Mesenchymal stem cell (in vitro differentiated cells and primary cell): ENCODE data around the gene FRMD4B.

Source experiments
- DNase-seq: peaks from one replicate; pipeline ENCODE4 v3.0.0-alpha.2; 2013
- H2AFZ ChIP-seq: one replicate; pipeline ENCODE4 v1.6.1; 2013; ENCODE audit warnings: low read depth, mild to moderate bottlenecking, control low read depth, inconsistent platforms, low read length, moderate library complexity
- H2AK5ac ChIP-seq: 2 replicates; pipeline ENCODE4 v1.6.1; 2013; ENCODE audit warnings: low read length, moderate library complexity, mild to moderate bottlenecking, inconsistent platforms; ENCODE audit not compliant: severe bottlenecking
- H2BK120ac ChIP-seq: one replicate; pipeline ENCODE4 v1.6.1; 2013; ENCODE audit warnings: low read depth, mild to moderate bottlenecking, inconsistent platforms, low read length, moderate library complexity
- H2BK12ac ChIP-seq, 2 experiments: one replicate each; pipeline ENCODE4 v1.6.1; 2013; ENCODE audit warnings: inconsistent platforms in 2 of 2, low read length in 2 of 2, mild to moderate bottlenecking in 2 of 2, moderate library complexity in 2 of 2, control low read depth in 1 of 2
- H2BK15ac ChIP-seq: one replicate; pipeline ENCODE4 v1.6.1; 2013; ENCODE audit warnings: mild to moderate bottlenecking, low read depth, inconsistent platforms; ENCODE audit not compliant: poor library complexity, severe bottlenecking
- H2BK5ac ChIP-seq: 2 replicates; pipeline ENCODE4 v1.6.1; 2013; ENCODE audit warnings: low read depth, mild to moderate bottlenecking, low read length, control low read depth, inconsistent platforms; ENCODE audit not compliant: poor library complexity, severe bottlenecking
- H3K14ac ChIP-seq, 2 experiments: one replicate each; pipeline ENCODE4 v1.6.1; 2013; ENCODE audit warnings: inconsistent platforms in 2 of 2, low read length in 2 of 2, control low read depth in 1 of 2, mild to moderate bottlenecking in 1 of 2, moderate library complexity in 1 of 2
- H3K18ac ChIP-seq, 2 experiments: one replicate each; pipeline ENCODE4 v1.6.1; 2013; ENCODE audit warnings: inconsistent platforms in 2 of 2, low read length in 2 of 2, control low read depth in 1 of 2, low read depth in 1 of 2, mild to moderate bottlenecking in 1 of 2
- H3K23ac ChIP-seq, 2 experiments: one replicate each; pipeline ENCODE4 v1.6.1; 2013; ENCODE audit warnings: inconsistent platforms in 2 of 2, low read length in 2 of 2, mild to moderate bottlenecking in 2 of 2, moderate library complexity in 2 of 2, control low read depth in 1 of 2
- H3K27ac ChIP-seq: 2 replicates; pipeline ENCODE4 v1.5.1; 2013; ENCODE audit warnings: mild to moderate bottlenecking, moderate library complexity, low read length, control low read depth, inconsistent platforms; ENCODE audit not compliant: poor library complexity, severe bottlenecking
- H3K27me3 ChIP-seq, 2 experiments: 2 replicates each; pipeline versions ENCODE4 v1.6.1 to v1.7.0; 2013; ENCODE audit warnings: low read length in 2 of 2, mild to moderate bottlenecking in 2 of 2, moderate library complexity in 2 of 2, control low read depth in 1 of 2, inconsistent platforms in 1 of 2; ENCODE audit not compliant: control insufficient read depth in 1 of 2, insufficient read depth in 1 of 2
- H3K36me3 ChIP-seq, 2 experiments: 2 replicates each; pipeline versions ENCODE4 v1.6.1 to v1.7.0; 2013; ENCODE audit warnings: low read length in 2 of 2, control low read depth in 1 of 2, inconsistent platforms in 1 of 2, low read depth in 1 of 2, mild to moderate bottlenecking in 1 of 2; ENCODE audit not compliant: insufficient read depth in 2 of 2, control insufficient read depth in 1 of 2
- H3K4ac ChIP-seq, 2 experiments: one replicate each; pipeline ENCODE4 v1.6.1; 2013; ENCODE audit warnings: inconsistent platforms in 2 of 2, low read length in 2 of 2, mild to moderate bottlenecking in 2 of 2, moderate library complexity in 2 of 2, control low read depth in 1 of 2, low read depth in 1 of 2
- H3K4me1 ChIP-seq: 2 replicates; pipeline ENCODE4 v1.6.1; 2013; ENCODE audit warnings: low read depth, low read length, control low read depth; ENCODE audit not compliant: control insufficient read depth, insufficient read depth
- H3K4me2 ChIP-seq: 2 replicates; pipeline ENCODE4 v1.6.1; 2013; ENCODE audit warnings: low read length, mild to moderate bottlenecking, inconsistent platforms; ENCODE audit not compliant: poor library complexity, severe bottlenecking
- H3K4me3 ChIP-seq, 2 experiments: 2 replicates each; pipeline versions ENCODE4 v1.5.1 to v1.7.0; 2013; ENCODE audit warnings: low read length in 2 of 2, mild to moderate bottlenecking in 2 of 2, control low read depth in 1 of 2, low read depth in 1 of 2; ENCODE audit not compliant: insufficient read depth in 1 of 2
- H3K79me1 ChIP-seq: replicated peaks from 2 replicates; pipeline ENCODE4 v1.6.1; 2013; ENCODE audit warnings: mild to moderate bottlenecking, control low read depth, low read length, inconsistent platforms; ENCODE audit not compliant: poor library complexity, severe bottlenecking
- H3K9ac ChIP-seq: 2 replicates; pipeline ENCODE4 v1.7.0; 2013; ENCODE audit warnings: mild to moderate bottlenecking, low read length, moderate library complexity
- H3K9me3 ChIP-seq: 2 replicates; pipeline ENCODE4 v1.7.0; 2013; ENCODE audit warnings: mild to moderate bottlenecking, low read length; ENCODE audit not compliant: control insufficient read depth
- H4K8ac ChIP-seq: one replicate; pipeline ENCODE4 v1.6.1; 2013; ENCODE audit warnings: inconsistent platforms, mild to moderate bottlenecking, low read length, moderate library complexity
- H4K91ac ChIP-seq: one replicate; pipeline ENCODE4 v1.6.1; 2013; ENCODE audit warnings: mild to moderate bottlenecking, low read length, inconsistent platforms
- WGBS: methylation state at CpG from one replicate; pipeline ENCODE4 v1.1.7; 2013; ENCODE audit warnings: mixed read lengths; 5-methylcytosine and 5-hydroxymethylcytosine counted together

The FRMD4B gene

GRCh38 chr3:69252631-69253030, 133.3 kb downstream of the FRMD4B start:
- no peak overlapping the region for H3K18ac ChIP-seq
- no peak overlapping the region for H3K9ac ChIP-seq
- H3K36me3 ChIP-seq: no peaks in the 10 kb centered on the region
- no peaks in the 10 kb centered on the region for H3K9me3 ChIP-seq
- H3K4ac ChIP-seq: no peak overlapping the region
- H3K4me1 ChIP-seq: peaks cover 4% of the 10 kb centered on the region
- no peak for DNase-seq
- no peak overlapping the region for H4K91ac ChIP-seq
- H2BK15ac ChIP-seq: no peak overlapping the region
- no peak overlapping the region for H2BK12ac ChIP-seq
- H3K27me3 ChIP-seq: peaks cover 0 to 21% of the 10 kb centered on the region in 2 experiments
- peak overlapping the region; percentile 87 for H2AK5ac ChIP-seq
- no peak overlapping the region for H2BK5ac ChIP-seq
- H3K23ac ChIP-seq: no peak overlapping the region
- no peak overlapping the region for H3K4me2 ChIP-seq
- WGBS: 95% methylated on average over 4 of the region's 4 CpGs
- H2AFZ ChIP-seq: no peak overlapping the region
- no peak overlapping the region for H3K27ac ChIP-seq
- H2BK120ac ChIP-seq: no peak overlapping the region
- no peak overlapping the region for H4K8ac ChIP-seq
- H3K79me1 ChIP-seq: no peaks in the 10 kb centered on the region
- no peak overlapping the region for H3K14ac ChIP-seq
- no peak overlapping the region for H3K4me3 ChIP-seq

DNA sequence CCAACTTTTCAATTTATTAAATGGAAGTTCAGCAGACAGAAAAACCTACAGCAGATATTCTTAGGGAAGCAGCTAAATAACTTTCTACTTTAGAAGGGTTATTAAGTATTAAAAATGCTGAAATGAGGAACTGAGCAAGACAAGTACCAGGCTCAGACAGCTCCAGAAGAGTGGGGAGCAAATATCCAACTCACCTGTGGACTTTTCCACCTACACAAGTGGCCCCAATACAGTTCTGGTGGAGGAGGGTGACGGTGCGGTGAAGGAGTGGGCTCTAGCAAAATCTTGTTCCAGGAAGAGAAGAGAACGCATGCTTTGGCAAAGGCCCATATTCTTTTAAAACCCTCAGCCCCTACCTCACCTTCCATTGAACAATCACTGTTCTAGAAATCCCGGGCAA, 133.7 kb downstream of the FRMD4B start:
- Histone ChIP-seq H3K27ac (no peak overlapping the region), H3K4me1 (peaks cover 4% of the 10 kb centered on the region), H4K91ac (no peak overlapping the region), H3K9ac (no peak overlapping the region), H3K18ac (no peak overlapping the region), H3K4me3 (no peak overlapping the region), H2AFZ (no peak overlapping the region), H2BK5ac (no peak overlapping the region), H3K23ac (no peak overlapping the region), H3K27me3 (peaks cover 0 to 21% of the 10 kb centered on the region in 2 experiments), H2AK5ac (no peak overlapping the region), H2BK120ac (no peak overlapping the region), H3K4ac (no peak overlapping the region), H3K14ac (no peak overlapping the region), H3K4me2 (no peak overlapping the region), H3K79me1 (no peaks in the 10 kb centered on the region), H2BK12ac (no peak overlapping the region), H4K8ac (no peak overlapping the region), H2BK15ac (no peak overlapping the region), H3K36me3 (no peaks in the 10 kb centered on the region), H3K9me3 (no peaks in the 10 kb centered on the region)
- WGBS: 97% methylated on average over 4 of the region's 4 CpGs
- DNase-seq: no peak

DNA sequence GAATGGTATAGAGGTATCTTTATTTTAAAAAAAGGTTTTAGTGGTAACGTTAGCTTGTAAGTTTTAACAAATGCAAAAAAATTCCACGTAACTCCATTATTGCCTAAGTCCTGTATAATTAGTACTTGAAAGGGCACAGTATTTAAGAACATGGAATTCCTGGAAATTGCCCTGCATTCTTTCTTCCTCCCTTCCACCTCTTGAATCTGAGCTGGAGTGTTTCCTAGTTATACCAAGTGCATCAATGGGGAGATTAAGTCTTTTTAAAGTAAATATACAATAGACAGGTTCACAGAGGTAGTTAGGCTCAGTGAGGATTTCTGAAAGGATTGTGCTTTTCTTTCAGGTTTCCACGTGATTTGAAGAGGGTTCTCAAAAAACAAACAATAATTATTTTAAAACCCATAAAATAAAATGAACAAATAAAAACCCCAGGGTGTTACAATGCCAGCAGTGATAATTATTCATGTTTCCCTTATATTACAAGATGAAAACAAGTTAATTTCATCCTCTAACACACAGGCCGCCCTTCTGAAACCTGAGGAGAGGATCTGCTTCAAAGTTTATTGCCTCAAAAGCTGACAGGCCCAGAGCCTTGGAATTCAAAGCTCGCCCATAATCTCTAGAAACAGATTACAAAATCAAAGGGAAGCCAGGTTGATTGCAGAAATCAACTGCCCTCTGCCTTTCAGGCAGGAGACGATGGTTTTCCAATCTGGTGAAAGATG, 134.6 kb downstream of the FRMD4B start:
- H2AFZ ChIP-seq: no peak overlapping the region
- no peak overlapping the region for H3K4me3 ChIP-seq
- WGBS: 85% methylated on average over 4 of the region's 6 CpGs
- no peak overlapping the region for H2AK5ac ChIP-seq
- H3K23ac ChIP-seq: no peak overlapping the region
- H3K27ac ChIP-seq: no peak overlapping the region
- H3K36me3 ChIP-seq: no peaks in the 10 kb centered on the region
- peaks cover 5% of the 10 kb centered on the region for H3K4me1 ChIP-seq
- H3K4me2 ChIP-seq: no peak overlapping the region
- no peak overlapping the region for H2BK5ac ChIP-seq
- no peak overlapping the region for H3K18ac ChIP-seq
- H2BK12ac ChIP-seq: no peak overlapping the region
- no peak overlapping the region for H4K91ac ChIP-seq
- no peak overlapping the region for H2BK120ac ChIP-seq
- H3K9ac ChIP-seq: no peak overlapping the region
- H2BK15ac ChIP-seq: no peak overlapping the region
- no peaks in the 10 kb centered on the region for H3K9me3 ChIP-seq
- H4K8ac ChIP-seq: no peak overlapping the region
- H3K27me3 ChIP-seq: peaks cover 0 to 13% of the 10 kb centered on the region in 2 experiments
- no peaks in the 10 kb centered on the region for H3K79me1 ChIP-seq
- no peak for DNase-seq
- no peak overlapping the region for H3K4ac ChIP-seq
- no peak overlapping the region for H3K14ac ChIP-seq

DNA sequence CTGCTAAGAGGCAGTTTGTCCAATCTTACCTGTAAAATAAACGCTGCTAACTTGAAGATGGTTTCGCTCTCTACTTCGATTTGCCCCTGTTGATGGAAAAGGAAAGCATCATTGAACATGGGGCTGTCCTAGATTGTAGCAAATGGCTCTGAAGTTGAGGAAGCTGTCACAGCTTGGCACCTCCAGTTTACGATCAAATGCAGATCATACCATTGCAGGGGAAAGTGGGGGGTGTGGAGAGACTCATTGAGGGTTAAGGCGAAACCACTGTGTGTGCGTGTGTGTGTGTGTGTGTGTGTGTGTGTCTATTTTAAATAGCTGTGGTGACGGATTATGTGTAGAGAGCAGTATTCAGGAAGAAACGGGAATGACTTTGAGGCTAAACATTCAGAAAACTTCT, 135.9 kb downstream of the FRMD4B start:
- Histone ChIP-seq H4K8ac (no peak overlapping the region), H3K4me3 (peak overlapping the region in 1 of 2 experiments; percentile 78), H3K23ac (no peak overlapping the region), H3K9ac (peak overlapping the region; percentile 76), H3K4me1 (peaks cover 12% of the 10 kb centered on the region), H3K4me2 (peak overlapping the region; percentile 57), H4K91ac (no peak overlapping the region), H2AFZ (no peak overlapping the region), H2BK15ac (no peak overlapping the region), H3K27me3 (peaks cover 0 to 6% of the 10 kb centered on the region in 2 experiments), H3K36me3 (no peaks in the 10 kb centered on the region), H3K14ac (no peak overlapping the region), H2BK5ac (no peak overlapping the region), H2BK120ac (no peak overlapping the region), H2AK5ac (no peak overlapping the region), H3K79me1 (peaks cover 3% of the 10 kb centered on the region), H3K27ac (peak overlapping the region; percentile 67), H3K4ac (no peak overlapping the region), H2BK12ac (no peak overlapping the region), H3K18ac (no peak overlapping the region), H3K9me3 (no peaks in the 10 kb centered on the region)
- peak; percentile 77 for DNase-seq
- WGBS: 42% methylated on average over 6 of the region's 8 CpGs
